ENCODE measurements around the gene TCP1. TPM values are rescaled to one million over a fixed set of nuclear protein-coding genes. Genes with fewer than 3 reads are reported as not detected.
"Not testable (repeated sequence)": the region's sequence is repeated elsewhere in the genome, so short reads cannot be mapped to it uniquely, and the experiment has no call there.

TCP1 gene
- polyA plus RNA-seq, 4 donors, result 241 to 293 (median 273) TPM

GRCh38 chr6:159778131-159778530 is 11.3 kb downstream of the TCP1 start:
- DNase-seq (ENCODE audit: low read depth in 4 of 4, low spot score in 3 of 4), result no peak

DNA sequence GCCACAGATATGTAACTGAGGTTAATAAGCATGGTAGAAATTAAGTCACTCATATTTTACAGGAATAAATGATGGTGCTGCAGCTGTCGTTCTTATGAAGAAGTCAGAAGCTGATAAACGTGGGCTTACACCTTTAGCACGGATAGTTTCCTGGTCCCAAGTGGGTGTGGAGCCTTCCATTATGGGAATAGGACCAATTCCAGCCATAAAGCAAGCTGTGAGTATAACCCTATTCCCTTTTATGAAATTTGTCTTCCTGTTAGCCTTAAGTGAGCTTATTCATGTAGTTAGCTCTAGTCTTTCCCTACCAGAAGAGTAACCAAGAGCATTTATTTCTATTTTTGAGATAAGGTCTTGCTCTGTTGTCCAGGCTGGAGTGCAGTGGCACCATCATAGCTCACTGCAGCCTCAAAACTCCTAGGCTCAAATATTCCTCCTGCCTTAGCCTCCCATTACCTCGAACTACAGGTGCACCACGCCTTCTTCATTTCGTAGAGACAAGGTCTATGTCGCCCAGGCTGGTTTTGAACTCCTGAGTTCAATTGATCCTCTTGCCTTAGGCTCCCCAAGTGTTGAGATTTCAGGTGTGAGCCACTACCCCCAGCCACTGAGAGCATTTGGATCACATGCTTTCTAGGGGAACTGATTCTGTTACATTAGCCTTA is 12.0 kb downstream of the TCP1 start:
- no peak for DNase-seq (ENCODE audit: low read depth in 4 of 4, low spot score in 3 of 4)

GRCh38 chr6:159772196-159772595 is 17.2 kb downstream of the TCP1 start:
- no peak for DNase-seq (ENCODE audit: low read depth in 4 of 4, low spot score in 3 of 4)

DNA sequence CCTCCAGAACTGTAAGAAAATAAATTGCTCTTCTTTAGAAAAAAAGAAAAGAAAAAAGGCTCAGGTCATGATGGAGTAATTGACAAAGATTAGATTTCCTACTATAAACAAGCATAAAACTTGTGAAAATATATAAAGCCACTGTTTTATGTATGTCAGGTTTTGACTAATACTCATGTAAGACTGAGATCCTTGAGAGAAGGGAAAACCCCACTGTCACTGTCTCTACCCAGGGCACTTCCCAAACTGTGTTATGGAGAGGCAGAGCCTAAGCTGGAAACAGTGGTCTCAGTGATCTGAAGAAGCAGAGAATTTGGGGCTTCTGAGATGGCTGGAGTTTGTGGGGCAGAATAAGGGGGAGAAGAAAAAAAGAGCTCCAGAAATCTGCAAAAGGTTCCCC is 19.9 kb downstream of the TCP1 start:
- no peak for DNase-seq (ENCODE audit: low read depth in 4 of 4, low spot score in 3 of 4)

DNA sequence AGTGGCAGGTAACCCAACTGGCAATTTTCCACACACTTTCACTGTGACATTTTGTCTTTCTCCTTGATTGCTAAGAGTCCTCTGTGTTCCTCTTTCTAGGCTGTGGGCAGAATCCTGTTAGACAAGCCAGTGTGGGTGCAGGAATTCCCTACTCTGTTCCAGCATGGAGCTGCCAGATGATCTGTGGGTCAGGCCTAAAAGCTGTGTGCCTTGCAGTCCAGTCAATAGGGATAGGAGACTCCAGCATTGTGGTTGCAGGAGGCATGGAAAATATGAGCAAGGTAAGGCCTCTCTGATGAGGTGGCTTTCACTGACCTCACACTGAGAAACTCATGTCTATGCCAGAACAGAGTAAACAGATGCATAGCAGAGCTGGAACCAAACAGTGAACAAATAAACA is 22.5 kb downstream of the TCP1 start:
- no peak for DNase-seq (ENCODE audit: low read depth in 4 of 4, low spot score in 3 of 4)

DNA sequence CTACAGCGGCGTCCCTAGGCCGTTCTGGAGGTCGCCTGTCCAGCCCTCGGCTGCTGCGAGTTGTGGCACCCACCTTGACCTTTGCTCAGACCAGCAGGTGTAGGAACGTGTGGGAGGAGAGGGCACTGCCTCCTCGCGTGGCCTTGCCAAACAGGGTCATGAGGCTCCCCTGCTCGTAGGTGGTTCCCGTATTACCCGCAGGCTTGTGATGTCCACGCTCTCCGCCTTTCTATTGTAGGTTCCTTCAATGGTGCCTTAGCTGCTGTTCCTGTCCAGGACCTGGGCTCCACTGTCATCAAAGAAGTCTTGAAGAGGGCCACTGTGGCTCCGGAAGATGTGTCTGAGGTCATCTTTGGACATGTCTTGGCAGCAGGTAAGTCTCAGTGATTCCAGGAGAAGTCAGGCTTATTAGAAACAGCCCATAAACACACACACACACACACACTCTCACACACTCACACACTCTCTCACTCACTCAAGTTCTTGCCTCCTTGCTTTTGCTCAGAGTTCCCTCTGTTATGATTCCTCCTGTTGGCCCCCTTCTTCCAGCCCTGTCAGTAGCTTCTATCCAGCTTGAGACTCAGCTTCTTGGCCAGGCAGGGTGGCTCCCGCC is 26.6 kb downstream of the TCP1 start:
- DNase-seq (ENCODE audit: low read depth in 4 of 4, low spot score in 3 of 4), result no peak

- peak; percentile 80 to 89 (median 86) for DNase-seq (ENCODE audit: low read depth in 4 of 4, low spot score in 3 of 4)
These were observed 27.3 kb downstream of the TCP1 start, which contains the start of gene ACAT2 for GRCh38 chr6:159761873-159762680. Gene ACAT2 (plus strand): TSS chr6:159762045. CDS start chr6:159762088, 43 bp downstream.

- DNase-seq (ENCODE audit: low read depth in 4 of 4, low spot score in 3 of 4), result peak in 1 of 4 donors; percentile 33
These were observed 28.1 kb downstream of the TCP1 start for GRCh38 chr6:159761129-159761872.

DNA sequence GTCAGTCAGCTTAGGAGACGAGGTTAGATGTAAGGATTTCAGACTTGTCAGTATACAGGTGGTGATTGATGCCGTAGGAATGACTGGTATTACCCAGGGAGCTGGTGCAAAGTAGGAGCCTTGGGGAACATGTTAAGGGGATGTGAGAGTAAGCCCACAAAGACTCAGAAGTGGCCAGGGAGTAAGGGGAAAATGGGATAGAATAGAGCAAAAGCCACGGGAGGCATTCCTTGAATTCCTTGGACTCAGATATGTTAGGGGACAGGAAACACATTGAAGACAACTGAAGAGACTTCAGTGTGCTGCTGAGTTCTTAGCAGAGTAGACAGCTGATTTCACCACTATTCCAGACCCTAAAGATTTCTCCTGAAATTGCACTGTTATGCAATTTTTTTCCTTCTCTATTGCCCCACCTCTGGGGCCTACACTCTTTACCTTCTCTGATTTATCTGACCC is 28.8 kb downstream of the TCP1 start:
- no peak for DNase-seq (ENCODE audit: low read depth in 4 of 4, low spot score in 3 of 4)

- DNase-seq (ENCODE audit: low read depth in 4 of 4, low spot score in 3 of 4), result no peak
These were observed 29.8 kb downstream of the TCP1 start for GRCh38 chr6:159759645-159760044.

DNA sequence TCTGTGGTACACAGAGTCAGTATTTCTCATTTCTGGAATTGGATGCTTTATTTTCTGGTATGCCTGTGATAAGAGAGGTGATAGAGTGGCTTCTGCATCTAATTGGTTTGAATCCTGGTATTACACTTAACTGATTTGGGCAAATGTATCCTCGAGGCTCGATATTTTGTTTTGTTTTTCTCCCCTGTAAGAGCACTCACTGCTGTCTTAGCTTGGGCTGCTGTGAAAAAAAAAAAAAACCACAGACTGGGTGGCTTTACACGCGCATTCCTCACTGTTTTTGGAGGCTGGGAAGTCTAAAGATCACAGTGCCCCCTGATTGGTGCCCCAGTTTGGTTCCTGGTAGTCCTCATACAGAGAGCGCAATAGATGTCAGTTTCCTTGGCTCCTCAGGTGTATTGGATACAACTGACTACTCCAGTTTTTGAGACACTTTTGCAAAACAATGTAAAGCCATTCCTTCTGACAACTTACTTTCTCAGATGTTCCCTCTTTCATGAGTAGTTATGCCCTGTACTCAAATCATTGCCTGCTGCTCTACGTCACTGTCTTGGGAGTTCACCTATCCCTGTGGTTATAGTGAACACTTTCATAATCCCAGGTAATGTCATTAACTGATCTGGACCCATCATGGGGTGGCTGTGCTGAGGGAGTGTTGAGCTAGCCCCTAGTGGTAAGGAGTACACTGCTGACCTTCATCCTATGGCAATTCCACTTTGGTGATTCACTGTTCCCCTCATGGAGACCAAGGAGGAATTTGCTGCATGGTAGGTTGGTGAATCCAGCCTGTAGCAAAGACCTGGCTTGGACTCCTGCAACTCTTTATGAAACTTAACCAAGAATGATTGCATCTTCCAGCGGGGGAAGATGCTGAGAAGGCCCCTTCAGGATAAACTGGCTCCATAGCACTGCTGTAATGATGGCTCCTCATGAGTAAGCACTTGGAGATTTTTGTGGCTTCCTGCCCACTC is 31.1 kb downstream of the TCP1 start:
- DNase-seq (ENCODE audit: low read depth in 4 of 4, low spot score in 3 of 4), result no peak

GRCh38 chr6:159756508-159756907 is 32.9 kb downstream of the TCP1 start:
- no peak for DNase-seq (ENCODE audit: low read depth in 4 of 4, low spot score in 3 of 4)

DNA sequence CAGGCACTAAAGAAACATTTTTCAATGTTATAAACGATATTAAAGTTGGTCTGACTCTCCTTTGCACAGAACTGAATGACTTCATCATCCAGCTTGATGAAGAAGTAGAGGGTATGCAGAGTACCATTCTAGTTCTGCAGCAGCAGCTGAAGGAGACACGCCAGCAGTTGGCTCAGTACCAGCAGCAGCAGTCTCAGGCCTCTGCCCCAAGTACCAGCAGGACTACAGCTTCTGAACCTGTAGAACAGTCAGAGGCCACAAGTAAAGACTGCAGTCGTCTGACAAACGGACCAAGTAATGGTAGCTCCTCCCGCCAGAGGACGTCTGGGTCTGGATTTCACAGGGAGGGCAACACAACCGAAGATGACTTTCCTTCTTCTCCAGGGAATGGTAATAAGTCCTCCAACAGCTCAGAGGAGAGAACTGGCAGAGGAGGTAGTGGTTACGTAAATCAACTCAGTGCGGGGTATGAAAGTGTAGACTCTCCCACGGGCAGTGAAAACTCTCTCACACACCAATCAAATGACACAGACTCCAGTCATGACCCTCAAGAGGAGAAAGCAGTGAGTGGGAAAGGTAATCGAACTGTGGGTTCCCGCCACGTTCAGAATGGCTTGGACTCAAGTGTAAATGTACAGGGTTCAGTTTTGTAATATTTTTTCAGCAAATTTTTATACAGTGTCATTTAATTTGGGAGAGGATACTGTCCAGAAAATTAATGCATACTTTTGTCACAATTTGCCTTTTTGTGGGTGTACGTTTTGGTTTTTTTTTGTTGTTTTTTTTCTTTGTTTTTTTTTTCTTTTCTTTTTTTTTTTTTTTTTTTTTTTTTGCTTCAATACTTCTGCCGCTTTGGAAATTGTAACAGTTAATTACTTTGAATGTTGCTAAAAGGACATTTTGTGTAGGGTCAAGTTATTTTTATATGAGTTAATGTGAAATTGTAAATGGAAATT is 34.2 kb downstream of the TCP1 start:
- no peak for DNase-seq (ENCODE audit: low read depth in 4 of 4, low spot score in 3 of 4)

- DNase-seq (ENCODE audit: low read depth in 4 of 4, low spot score in 3 of 4), result no peak
These were observed 35.0 kb downstream of the TCP1 start for GRCh38 chr6:159754401-159754800.

- no peak for DNase-seq (ENCODE audit: low read depth in 4 of 4, low spot score in 3 of 4)
These were observed 36.1 kb downstream of the TCP1 start for GRCh38 chr6:159753081-159753872.

GRCh38 chr6:159751448-159751847 is 38.0 kb downstream of the TCP1 start:
- DNase-seq (ENCODE audit: low read depth in 4 of 4, low spot score in 3 of 4), result no peak

GRCh38 chr6:159748127-159748526 is 41.3 kb downstream of the TCP1 start:
- DNase-seq (ENCODE audit: low read depth in 4 of 4, low spot score in 3 of 4), result not testable (repeated sequence)

DNA sequence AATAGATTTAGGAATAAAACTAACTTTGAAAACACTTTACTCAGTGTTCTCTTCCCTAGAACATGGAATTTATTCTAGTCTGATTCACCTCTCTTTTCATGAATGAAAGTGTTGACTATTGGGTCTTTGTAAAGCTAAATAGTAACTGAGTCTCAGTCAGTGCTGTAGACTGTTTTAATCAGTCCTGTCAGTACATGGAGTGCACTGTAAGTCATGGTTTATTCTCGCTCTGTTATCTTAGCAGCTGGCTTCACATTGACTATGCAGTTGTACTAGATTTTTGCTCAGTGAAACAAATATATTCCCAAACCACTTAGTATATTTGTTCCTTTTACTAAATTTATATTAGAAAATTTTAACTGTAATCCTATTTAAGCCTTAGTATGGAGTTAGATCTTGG is 42.6 kb downstream of the TCP1 start:
- no peak for DNase-seq (ENCODE audit: low read depth in 4 of 4, low spot score in 3 of 4)
